ENCODE measurements around the gene DDAH1.

DNA sequence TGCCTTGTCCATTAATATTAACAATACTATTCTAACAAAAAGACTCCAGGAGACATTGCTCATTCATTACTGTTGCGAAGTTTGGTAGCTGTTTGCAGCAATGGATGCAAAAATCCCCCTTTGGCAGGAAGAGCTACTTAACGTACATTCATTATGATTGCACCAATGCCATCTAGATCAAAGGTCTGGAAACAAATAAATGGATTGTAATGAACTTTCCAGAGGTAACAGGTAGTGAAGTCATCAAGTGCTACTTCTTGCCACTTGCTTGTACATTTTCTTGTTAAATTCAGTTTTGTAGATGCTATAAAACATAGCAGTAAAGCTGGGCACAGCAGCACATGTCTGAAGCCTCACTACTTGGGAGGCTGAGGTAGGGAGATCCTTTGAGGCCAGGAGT, 93.9 kb downstream of the DDAH1 start:
- TF ChIP-seq, protein P1, sequence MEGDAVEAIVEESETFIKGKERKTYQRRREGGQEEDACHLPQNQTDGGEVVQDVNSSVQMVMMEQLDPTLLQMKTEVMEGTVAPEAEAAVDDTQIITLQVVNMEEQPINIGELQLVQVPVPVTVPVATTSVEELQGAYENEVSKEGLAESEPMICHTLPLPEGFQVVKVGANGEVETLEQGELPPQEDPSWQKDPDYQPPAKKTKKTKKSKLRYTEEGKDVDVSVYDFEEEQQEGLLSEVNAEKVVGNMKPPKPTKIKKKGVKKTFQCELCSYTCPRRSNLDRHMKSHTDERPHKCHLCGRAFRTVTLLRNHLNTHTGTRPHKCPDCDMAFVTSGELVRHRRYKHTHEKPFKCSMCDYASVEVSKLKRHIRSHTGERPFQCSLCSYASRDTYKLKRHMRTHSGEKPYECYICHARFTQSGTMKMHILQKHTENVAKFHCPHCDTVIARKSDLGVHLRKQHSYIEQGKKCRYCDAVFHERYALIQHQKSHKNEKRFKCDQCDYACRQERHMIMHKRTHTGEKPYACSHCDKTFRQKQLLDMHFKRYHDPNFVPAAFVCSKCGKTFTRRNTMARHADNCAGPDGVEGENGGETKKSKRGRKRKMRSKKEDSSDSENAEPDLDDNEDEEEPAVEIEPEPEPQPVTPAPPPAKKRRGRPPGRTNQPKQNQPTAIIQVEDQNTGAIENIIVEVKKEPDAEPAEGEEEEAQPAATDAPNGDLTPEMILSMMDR (IDR thresholded peaks at IDR 0.05) = no peak
- no peak for TF ChIP-seq POLR2A (IDR thresholded peaks at IDR 0.05)

Measured in uterus (tissue), 2 donors.